ENCODE data around the gene AHNAK2. TPM values are rescaled to one million over a fixed set of nuclear protein-coding genes. Genes with fewer than 3 reads are reported as not detected.

The AHNAK2 gene
- total RNA-seq, 2 donors from 2014 or later: 3.6 to 5.2 TPM

DNA sequence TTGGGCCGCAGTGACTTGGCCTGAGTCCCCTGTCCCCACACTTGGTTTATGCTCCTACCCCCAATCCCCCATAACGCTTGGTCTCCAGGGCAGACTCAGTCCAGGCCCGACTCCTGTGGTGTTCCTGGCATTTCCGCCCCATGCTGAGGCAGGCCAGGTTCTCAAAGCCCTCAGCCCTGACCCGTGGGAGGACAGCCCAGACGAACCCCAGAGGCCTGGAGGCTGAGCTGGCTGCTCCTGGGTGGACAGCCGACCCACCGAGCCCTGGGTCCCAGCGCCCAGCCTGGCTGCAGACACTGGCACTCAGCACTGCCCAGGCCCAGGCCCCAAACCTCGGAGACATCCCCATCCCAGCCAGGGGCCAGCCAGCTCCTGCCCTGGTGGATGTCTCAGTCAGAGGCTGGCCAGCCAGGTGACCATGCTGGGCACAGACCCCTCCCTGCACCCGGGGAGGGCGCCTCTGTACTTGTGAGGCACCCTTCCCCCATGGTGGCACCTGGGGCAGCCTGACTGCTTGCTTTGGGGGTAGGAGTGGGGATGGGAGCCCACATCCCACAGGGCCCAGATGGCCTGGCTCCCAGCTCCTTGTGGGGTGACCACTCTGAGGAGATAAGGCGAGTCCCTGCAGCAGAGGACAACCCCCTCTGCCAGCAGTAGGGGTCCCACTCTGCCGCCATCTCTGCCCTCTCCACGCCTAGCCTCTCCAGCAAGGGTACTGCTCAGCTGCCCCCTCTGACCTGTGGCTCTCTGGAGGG lies 52.1 kb downstream of the AHNAK2 start:
- no peaks in the 10 kb centered on the region for H3K36me3 ChIP-seq (replicated peaks in 1 of 2; ENCODE audit: insufficient read depth in 1 of 2, low read depth in 2 of 2)
- WGBS, 2 donors: 81 to 95% methylated on average over 4 to 15 of the region's 15 CpGs
- peaks cover 5% of the 10 kb centered on the region for H3K4me1 ChIP-seq
- ATAC-seq (no peak), DNase-seq (no peak)
- H3K27me3 ChIP-seq: no peaks in the 10 kb centered on the region
- no peaks in the 10 kb centered on the region for H3K9me3 ChIP-seq
- no peak overlapping the region for H3K27ac ChIP-seq
- TF ChIP-seq POLR2A (IDR thresholded peaks at IDR 0.05): no peak
- TF ChIP-seq, protein P1, sequence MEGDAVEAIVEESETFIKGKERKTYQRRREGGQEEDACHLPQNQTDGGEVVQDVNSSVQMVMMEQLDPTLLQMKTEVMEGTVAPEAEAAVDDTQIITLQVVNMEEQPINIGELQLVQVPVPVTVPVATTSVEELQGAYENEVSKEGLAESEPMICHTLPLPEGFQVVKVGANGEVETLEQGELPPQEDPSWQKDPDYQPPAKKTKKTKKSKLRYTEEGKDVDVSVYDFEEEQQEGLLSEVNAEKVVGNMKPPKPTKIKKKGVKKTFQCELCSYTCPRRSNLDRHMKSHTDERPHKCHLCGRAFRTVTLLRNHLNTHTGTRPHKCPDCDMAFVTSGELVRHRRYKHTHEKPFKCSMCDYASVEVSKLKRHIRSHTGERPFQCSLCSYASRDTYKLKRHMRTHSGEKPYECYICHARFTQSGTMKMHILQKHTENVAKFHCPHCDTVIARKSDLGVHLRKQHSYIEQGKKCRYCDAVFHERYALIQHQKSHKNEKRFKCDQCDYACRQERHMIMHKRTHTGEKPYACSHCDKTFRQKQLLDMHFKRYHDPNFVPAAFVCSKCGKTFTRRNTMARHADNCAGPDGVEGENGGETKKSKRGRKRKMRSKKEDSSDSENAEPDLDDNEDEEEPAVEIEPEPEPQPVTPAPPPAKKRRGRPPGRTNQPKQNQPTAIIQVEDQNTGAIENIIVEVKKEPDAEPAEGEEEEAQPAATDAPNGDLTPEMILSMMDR (IDR thresholded peaks at IDR 0.05): no peak
- H3K4me3 ChIP-seq: no peak overlapping the region
- intact Hi-C loops (cut with DNase I): no loop called here

DNA sequence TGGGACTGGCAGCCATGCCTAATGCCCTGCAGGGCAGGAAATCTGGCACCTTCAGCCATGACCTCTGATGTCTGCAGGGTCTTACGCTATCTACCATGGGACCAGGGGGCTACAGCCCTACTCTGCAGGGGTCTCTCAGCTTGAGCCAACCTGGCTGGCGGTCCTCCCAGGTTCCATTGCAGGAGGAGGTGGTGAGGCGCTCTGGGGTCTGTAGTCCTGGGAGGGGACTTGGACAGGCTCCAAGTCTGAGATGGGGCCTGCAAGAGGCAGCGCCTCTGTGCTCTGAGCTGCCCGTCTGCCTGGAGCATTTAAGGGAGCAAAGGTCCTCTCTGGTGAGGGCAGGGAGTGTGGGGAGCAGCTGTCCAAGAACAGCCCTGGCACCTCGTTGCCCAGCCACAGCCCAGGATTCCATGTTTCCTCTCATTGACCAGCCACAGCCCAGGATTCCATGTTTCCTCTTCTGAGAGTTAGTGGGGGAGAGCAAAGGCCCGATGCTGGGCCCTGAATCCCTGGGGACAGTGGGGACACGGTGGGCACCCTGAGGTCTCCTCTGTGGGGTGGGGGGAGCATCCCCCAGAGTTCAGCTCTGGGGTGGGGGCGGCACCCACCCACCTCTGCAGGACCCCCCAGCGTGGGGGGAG lies 52.8 kb downstream of the AHNAK2 start:
- Histone ChIP-seq H3K27ac (no peak overlapping the region), H3K4me1 (peaks cover 5% of the 10 kb centered on the region), H3K4me3 (no peak overlapping the region), H3K27me3 (no peaks in the 10 kb centered on the region), H3K9me3 (no peaks in the 10 kb centered on the region), H3K36me3 (replicated peaks in 1 of 2; ENCODE audit: insufficient read depth in 1 of 2, low read depth in 2 of 2) (no peaks in the 10 kb centered on the region)
- 73 to 83% methylated on average over 1 to 8 of the region's 10 CpGs for WGBS, 2 donors
- DNase-seq: no peak
- no peak for ATAC-seq
- intact Hi-C loops (cut with DNase I): no loop called here
- TF ChIP-seq, protein P1 (IDR thresholded peaks at IDR 0.05): no peak
- TF ChIP-seq POLR2A (IDR thresholded peaks at IDR 0.05): no peak

DNA sequence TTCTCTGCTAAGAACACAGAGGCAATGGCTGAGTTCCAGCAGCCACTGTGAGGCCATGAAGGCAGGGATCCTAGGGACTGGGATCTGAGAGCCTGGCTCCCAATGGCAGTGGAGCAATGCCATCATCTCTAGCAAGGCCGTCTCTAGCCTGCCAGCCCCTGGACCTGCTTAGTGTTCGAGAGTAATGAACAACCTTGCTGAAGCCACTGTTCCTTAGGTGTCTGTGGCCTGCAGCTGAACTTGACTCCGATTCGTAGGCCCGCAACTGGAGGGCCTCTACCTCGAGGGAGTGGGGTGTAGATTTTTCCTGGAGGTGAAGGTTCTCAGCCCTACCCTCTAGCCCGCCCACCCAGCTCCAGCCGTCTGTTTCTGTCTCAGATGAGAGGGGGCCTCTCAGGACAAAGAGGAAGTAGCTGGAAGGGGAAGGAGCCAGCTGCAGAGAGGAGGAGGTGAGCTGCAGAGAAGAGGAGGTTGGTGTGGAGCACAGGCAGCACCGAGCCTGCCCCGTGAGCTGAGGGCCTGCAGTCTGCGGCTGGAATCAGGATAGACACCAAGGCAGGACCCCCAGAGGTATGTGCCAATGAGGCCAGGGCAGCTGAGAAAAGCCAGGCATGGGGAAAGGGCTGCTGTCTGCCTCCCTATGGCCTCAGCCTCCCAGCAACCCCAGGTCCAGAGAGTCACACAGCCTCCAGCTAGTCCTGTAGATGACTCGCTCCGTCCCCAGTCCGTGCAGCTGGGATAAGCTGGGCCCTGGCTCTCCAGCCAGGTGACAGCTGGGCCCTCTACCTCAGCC lies 53.6 kb downstream of the AHNAK2 start, which contains the start of gene PLD4:
TSS of gene PLD4 (plus strand) at position 459 of the 793 bp plus-strand sequence. CDS start 2,262 bp downstream, outside the sequence.
- H3K27ac ChIP-seq: no peak within 1 kb of the TSS
- no peak for DNase-seq
- 69 to 89% methylated on average over 11 to 14 of the region's 14 CpGs for WGBS, 2 donors
- peaks cover 5% of the 10 kb centered on the region for H3K4me1 ChIP-seq
- ATAC-seq: no peak
- TF ChIP-seq POLR2A (IDR thresholded peaks at IDR 0.05): no peak
- TF ChIP-seq, protein P1 (IDR thresholded peaks at IDR 0.05): no peak
- no peaks in the 10 kb centered on the region for H3K9me3 ChIP-seq
- no peak within 1 kb of the TSS for H3K4me3 ChIP-seq
- H3K36me3 ChIP-seq (replicated peaks in 1 of 2; ENCODE audit: insufficient read depth in 1 of 2, low read depth in 2 of 2): no peaks in the 10 kb centered on the region
- intact Hi-C loops (cut with DNase I): no loop called here
- H3K27me3 ChIP-seq: no peaks in the 10 kb centered on the region

DNA sequence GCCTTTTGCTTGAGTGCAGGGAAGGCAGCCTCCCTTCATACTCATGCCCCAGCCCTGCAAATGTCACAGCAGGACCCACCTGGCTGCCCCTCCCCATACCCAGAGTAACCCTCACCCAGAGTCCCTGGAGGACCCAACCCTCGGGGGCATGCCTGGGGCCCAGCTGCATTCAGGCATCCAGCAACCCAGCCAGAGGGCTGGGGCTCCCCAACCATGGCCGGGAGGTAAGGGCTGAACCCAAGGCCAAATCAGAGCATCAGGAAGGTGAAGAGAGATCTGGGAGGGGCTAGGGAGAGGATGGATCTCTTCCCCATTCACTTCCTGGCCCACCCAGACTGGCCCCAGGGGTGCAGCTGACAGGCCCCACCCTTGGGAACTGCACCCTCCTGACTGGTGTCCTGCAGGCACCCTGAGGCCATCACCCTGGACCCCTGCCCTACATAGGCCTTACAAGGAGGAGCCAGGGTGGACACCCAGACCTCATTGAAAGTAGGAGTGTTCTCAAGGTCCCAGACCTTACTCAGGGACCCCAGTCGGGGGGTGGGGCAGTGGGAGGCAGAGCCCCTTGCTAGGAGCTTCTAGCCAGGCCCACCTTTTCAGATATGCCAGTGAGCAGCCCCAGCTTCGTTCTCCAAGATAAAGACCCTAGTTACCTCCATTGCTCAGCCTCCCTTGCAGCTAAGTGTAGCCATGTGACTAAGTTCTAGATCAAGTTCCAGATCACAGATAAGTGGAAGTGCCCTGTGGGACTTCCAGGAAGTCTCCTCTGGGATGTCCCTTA lies 54.3 kb downstream of the AHNAK2 start:
- peaks cover 5% of the 10 kb centered on the region for H3K4me1 ChIP-seq
- no peak for ATAC-seq
- WGBS, 2 donors: 90 to 93% methylated on average over 2 to 4 of the region's 4 CpGs
- H3K27ac ChIP-seq: no peak overlapping the region
- no peak overlapping the region for H3K4me3 ChIP-seq
- no peak for DNase-seq
- intact Hi-C loops (cut with DNase I): no loop called here
- TF ChIP-seq, protein P1 (IDR thresholded peaks at IDR 0.05): no peak
- no peak for TF ChIP-seq POLR2A (IDR thresholded peaks at IDR 0.05)
- no peaks in the 10 kb centered on the region for H3K9me3 ChIP-seq
- H3K27me3 ChIP-seq: no peaks in the 10 kb centered on the region
- no peaks in the 10 kb centered on the region for H3K36me3 ChIP-seq (replicated peaks in 1 of 2; ENCODE audit: insufficient read depth in 1 of 2, low read depth in 2 of 2)

Data from body of pancreas (tissue), 4 donors.